NB4 (cell line): ENCODE measurements around the gene HS6ST3.

Experiments used
- DNase-seq: peaks from one replicate; pipeline ENCODE4 v3.0.0; 2010; ENCODE audit warnings: low read depth
- H3K4me3 ChIP-seq: one replicate; pipeline ENCODE4 v1.5.1; 2011; ENCODE audit warnings: mild to moderate bottlenecking, low read depth, low read length, moderate library complexity
- CTCF ChIP-seq: IDR thresholded peaks from one replicate; pipeline ENCODE4 v1.5.1; 2012; ENCODE audit warnings: low read depth, low read length
- MAX ChIP-seq: IDR thresholded peaks from 2 replicates; pipeline ENCODE4 v1.6.1; 2011; ENCODE audit warnings: low read depth, low read length
- MYC ChIP-seq: IDR thresholded peaks from 2 replicates; pipeline ENCODE4 v1.6.1; 2011; ENCODE audit warnings: low read depth, low read length
- POLR2A ChIP-seq: IDR thresholded peaks from 2 replicates; pipeline ENCODE4 v1.6.1; 2011; ENCODE audit warnings: mild to moderate bottlenecking; ENCODE audit not compliant: insufficient read length; ENCODE audit errors: extremely low read depth

HS6ST3 gene

DNA sequence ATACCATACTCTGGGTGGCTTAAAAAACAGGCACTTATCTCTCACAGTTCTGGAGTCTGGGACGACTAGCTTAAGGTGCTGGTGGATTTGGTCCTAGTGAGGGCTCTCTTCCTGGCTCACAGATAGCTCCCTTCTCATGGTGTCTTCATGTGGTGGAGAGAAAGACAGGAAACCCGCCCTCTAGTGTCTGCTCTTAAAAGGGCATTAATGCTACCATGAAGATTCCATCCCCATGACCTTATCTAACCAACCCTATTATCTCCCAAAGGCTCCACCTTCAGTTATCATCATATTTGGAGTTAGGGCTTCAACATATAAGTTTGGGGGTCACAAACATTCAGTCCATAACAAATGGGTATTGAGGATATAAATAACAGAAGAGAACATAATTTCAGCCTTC is 139.4 kb downstream of the HS6ST3 start:
- peak; percentile 56 for DNase-seq
- peak; percentile 66 for TF ChIP-seq CTCF
- no peak for TF ChIP-seq MYC
- no peak for TF ChIP-seq POLR2A
- H3K4me3 ChIP-seq = no peak overlapping the region

GRCh38 chr13:96238241-96238640 is 148.3 kb downstream of the HS6ST3 start:
- no peak for DNase-seq
- TF ChIP-seq MAX = no peak
- TF ChIP-seq POLR2A = no peak
- no peak for TF ChIP-seq CTCF
- TF ChIP-seq MYC = no peak
- H3K4me3 ChIP-seq = no peak overlapping the region

- TF ChIP-seq MAX (no peak), CTCF (no peak), MYC (no peak), POLR2A (no peak)
- no peak overlapping the region for H3K4me3 ChIP-seq
- no peak for DNase-seq
Measured at GRCh38 chr13:96238861-96239260, 149.0 kb downstream of the HS6ST3 start.

- TF ChIP-seq CTCF = no peak
- no peak for TF ChIP-seq MYC
- TF ChIP-seq MAX = no peak
- TF ChIP-seq POLR2A = no peak
- DNase-seq = no peak
- no peak overlapping the region for H3K4me3 ChIP-seq
Measured at GRCh38 chr13:96243376-96243775, 153.5 kb downstream of the HS6ST3 start.

DNA sequence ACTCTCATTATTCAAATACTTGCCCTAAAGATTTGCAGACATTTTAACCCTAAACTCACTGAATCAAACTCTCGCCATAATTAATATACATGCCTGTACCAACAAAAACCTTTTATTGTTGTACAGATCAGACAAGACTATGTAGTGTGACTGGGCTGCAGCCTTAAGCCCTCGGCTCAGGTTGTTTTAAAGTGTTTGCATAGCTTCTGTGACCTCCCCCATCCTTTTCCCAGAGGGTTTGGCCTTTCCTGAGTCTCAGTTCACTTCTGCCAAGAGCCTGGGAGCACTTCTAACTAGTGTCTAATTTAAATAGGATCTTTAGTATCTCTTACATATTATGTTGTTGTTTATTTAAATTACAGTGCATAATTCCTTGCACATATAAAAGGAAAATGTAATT is 158.2 kb downstream of the HS6ST3 start:
- H3K4me3 ChIP-seq = no peak overlapping the region
- no peak for TF ChIP-seq POLR2A
- no peak for TF ChIP-seq CTCF
- no peak for TF ChIP-seq MAX
- no peak for TF ChIP-seq MYC
- no peak for DNase-seq

DNA sequence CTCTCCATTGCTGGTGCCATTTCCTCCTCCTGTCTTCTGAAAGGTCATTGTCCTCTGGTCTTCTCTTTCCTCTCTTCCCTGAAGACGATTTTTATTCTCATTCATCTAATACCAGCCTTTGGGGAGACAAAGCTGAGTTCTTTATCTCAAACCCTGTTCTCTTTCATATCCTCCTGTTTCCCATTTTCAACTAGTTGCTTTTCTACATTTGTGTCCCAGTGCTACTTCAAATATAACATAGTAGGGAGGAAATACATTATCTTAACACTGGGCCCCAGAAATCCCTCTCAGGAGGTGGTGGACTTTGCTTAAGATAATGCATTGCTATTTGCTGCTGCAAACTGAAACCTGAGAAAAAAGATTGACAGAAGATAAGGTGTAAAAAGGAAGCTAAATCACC is 159.1 kb downstream of the HS6ST3 start:
- TF ChIP-seq POLR2A = no peak
- TF ChIP-seq MYC = no peak
- TF ChIP-seq CTCF = no peak
- no peak for TF ChIP-seq MAX
- DNase-seq = no peak
- H3K4me3 ChIP-seq = no peak overlapping the region
